Measurements from ENCODE around the gene TFPT.

TFPT gene

GRCh38 chr19:54069470-54069869 lies 46.0 kb downstream of the TFPT start:
- no peak for DNase-seq

- no peak for DNase-seq
These were observed 51.9 kb downstream of the TFPT start, which contains the start of gene VSTM1 for GRCh38 chr19:54063350-54064116. VSTM1 (minus strand) TSS chr19:54063897; CDS start chr19:54063777, 120 bp downstream.

- DNase-seq = no peak
These were observed 52.8 kb downstream of the TFPT start for GRCh38 chr19:54062643-54063042.

All from DMS79 (cell line).